GM21576 (cell line): ENCODE measurements around the gene UGGT2.
"Not testable (repeated sequence)": the region's sequence is repeated elsewhere in the genome, so short reads cannot be mapped to it uniquely, and the experiment has no call there.

ENCODE experiments used
- ATAC-seq: cut with Tn5 transposase; IDR thresholded peaks from one replicate; pipeline ENCODE4 v1.9.1; 2021; ENCODE audit warnings: mild to moderate bottlenecking, moderate library complexity; ENCODE audit not compliant: unreplicated experiment

The UGGT2 gene

DNA sequence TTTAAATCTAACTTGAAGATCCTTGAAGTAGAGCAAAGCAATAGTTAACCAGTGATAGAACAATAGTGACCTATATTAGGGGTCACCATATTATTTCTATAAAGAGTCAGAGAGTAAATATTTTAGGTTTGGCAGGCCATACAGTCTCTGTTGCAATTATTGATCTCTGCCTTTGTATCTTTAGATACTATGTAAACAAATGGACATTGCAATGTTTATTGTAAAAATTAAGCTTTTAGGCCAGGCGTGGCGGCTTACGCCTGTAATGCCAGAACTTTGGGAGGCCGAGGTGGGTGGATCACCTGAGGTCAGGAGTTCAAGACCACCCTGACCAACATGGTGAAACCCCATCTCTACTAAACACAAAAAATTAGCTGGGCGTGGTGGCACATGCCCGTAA, 80.5 kb downstream of the UGGT2 start:
- not testable (repeated sequence) for ATAC-seq

DNA sequence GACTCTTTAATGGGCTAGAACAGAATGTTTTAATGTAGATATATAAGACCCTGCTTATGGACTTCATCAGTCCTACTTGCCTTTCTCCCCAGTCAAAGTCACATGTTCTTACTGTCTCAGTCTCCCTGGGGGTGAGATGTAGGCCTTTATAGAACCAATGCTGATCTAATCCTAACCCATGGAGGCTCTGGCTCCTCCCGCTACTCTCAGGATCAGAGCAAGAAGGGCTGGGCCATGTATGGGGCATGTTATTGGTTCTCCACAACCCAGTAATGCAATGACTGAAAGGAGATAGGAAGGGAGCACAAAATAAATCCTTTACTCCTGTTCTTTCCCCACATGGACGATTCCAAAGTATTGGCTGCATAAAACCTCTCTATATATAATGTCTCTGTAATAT, 82.3 kb downstream of the UGGT2 start:
- ATAC-seq = no peak

DNA sequence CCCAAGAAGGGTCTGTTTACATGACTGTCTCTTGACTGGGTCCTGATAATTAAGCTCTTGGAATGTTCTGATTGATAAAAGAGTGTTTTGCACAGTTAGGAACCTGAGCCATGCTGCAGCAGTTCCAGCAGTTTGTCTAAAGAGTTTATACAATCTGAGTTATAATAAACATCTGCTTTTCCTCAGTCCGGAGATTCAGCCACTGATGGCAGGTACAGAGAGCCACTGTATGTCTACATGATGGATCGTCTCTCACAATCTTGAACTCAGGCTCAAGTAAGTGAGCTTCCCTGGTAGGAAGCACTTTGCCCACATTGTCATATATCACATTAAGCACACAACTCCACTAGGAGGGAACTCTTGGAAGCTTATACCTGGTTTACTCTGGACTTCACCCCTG, 84.3 kb downstream of the UGGT2 start:
- no peak for ATAC-seq

DNA sequence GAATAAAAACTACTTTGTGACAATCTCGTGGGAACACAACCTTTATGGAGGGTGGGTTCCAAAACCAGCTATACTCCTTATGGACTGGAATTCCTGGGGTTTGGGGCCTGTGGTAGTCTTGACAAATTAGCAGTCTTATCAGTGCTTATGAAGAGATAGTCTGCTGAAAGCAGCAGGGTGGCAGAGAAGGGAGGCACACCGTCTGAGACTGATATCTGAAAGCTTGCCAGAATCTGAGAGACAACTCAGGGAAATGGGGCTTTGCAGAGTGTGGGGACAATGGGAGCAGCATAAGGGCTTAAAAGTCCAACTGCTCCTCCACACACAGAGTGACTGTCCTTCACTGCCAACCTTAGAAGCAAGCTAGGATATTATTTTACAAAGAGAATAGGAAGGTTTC, 95.9 kb downstream of the UGGT2 start:
- ATAC-seq = no peak

DNA sequence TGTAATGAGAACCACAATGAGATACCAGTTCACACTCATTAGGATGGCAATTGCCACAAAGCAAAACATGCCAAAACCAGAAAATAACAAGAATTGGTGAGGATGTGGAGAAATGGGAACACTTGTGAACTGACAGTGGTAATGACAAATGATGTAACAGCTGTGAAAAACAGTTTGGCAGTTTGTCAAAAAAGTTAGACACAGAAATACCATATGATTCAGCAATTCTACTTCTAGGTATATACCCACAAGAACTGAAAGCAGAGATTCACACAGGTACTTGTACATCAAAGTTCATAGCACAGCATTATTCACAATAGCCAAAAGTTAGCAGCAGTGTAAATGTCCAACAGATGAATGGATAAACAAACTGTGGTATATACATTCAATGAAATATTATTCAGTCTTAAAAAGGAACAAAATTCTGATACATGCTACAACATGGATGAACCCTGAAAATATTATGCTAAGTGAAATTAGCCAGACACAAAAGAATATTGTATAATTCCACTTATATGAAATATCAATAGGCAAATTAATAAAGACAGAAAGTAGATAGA, 96.5 kb downstream of the UGGT2 start:
- no peak for ATAC-seq

DNA sequence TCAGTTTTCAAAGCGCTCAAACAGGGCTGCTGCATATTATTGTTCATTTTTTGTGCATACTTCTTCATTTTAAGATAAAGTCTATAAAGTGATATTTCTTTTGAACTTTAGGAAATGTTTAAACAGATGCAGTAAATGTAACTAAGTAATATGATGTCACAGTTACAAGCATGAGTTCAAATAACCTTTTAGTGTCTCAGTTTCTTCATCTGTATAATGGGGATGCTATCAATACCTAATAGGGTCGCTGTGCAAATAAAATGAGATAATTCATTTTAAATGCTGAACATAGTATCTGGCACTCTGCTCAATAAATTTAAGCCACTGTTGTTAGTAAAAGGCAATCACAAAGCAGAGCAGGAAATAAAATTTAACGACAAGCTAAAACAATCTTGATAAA, 97.5 kb downstream of the UGGT2 start:
- ATAC-seq = no peak

DNA sequence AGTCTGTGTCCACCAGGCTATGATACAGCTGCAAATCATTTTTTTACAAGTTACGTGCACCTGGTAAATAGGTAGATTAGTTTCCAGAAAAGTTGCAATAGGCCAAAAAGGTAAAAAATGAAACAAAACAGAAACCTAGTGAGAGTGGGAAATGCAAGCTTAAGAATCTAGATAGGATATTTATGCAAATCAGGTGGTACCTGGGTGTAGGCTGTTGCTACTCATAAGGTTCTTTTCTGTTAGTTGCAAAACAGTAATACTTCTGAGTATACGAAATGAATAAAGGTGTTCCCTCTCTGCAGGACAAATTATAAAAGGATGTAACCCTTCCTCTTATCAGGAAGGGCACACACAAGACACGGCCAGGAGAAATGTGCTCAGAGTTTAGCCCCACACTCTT, 97.9 kb downstream of the UGGT2 start:
- ATAC-seq = peak; percentile 83

DNA sequence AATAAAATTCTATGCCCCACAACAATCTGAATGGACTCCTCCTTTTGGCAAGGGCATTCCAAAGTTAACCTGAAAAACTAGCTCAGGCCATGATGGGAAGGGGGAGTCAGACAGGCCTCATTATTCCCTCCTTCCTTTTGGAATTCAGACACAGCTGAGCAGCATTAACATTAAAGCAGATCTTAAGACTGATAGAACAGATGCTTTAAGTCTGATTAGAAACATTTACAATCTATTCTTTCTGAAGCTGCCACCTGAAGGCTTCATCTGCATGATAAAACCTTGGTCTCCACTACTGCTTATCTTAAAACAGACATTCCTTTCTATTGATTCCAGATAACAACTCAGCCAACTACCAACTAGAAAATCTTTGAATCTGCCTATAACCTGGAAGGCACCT, 98.9 kb downstream of the UGGT2 start:
- ATAC-seq = no peak

DNA sequence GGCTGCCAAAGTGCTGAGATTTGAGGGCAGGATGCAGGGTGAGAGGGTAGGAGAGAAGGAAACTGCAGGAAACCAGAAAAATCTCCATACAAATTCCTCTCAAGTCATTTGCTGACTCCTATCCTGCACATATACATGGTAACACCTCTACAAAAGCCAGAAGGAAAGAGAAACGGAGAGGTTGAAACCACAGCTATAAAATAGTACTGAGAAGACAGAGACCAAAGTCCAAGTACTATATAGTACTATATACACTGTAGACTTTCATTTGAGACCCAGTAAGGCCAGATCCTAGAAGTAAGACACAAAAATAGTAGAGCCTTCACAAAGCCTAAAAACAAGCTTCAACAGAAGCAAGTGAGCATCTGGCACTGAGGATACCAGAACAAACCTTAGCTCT, 103.1 kb downstream of the UGGT2 start:
- no peak for ATAC-seq

DNA sequence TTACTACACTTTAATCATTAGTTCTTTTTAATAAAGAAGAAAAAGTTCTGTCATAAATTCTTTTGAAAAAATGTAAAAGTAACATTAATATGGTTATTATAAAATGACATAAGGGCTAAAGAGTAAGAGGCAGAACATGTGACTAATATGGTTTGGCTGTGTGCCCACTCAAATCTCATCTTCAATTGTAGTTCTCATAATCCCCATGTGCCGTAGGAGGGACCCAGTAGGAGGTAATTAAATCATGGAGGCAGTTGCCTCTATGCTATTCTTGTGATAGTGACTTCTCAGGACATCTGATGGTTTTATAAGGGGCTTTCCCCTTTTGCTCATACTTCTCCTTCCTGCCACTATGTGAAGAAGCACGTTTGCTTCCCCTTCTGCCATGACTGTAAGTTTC, 104.5 kb downstream of the UGGT2 start:
- no peak for ATAC-seq

DNA sequence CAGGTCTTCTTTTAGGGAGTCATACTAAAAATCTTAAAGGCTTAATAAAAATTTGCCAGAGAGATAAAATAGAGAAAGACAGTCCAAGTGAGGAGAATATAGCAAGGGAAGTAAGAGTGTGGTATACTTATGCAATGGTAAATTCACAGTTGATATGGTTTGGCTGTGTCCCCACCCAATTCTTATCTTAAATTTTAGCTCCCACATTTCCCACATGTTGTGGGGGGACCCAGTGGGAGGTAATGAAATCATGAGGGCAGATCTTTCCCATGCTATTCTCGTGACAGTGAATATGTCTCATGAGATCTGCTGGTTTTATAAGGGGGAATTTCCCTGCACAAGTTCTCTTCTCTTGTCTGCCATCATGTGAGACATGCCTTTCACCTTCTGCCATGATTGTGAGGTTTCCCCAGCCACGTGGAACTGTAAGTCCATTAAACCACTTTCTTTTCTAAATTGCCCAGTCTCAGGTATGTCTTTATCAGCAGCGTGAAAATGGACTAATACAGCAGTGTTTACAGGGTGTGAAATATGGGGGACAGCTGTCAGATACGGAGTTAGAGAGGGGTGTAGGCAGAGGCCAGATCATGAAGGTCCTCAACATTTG, 115.4 kb downstream of the UGGT2 start:
- ATAC-seq = no peak

DNA sequence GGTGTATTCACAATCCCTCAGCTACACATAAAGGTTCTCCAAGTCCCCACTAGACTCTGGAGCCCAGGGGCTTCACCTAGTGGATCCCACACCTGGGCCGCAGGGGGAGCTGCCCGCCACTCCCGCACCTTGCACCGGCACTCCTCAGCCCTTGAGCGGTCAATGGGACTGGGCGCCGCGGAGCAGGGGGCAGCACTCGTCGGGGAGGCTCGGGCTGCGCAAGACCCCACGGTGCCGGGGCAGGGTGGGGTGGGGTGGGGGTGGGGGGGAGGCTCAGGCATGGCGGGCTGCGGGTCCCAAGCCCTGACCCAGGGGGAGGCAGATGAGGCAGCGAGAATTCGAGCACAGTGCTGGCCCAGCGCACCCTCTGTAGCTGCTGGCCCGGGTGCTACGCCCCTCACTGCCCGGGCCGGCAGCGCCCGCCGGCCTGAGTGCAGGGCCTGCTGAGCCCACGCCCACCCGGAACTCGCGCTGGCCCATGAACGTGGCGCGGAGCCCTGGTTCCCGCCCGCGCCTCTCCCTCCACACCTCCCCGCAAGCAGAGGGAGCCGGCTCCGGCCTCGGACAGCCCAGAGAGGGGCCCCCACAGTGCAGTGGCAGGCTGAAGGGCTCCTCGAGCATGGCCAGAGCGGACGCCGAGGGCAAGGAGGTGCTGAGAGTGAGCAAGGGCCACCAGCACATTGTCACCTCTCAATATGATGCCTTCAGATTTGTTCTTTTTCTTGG, 121.7 kb downstream of the UGGT2 start:
- no peak for ATAC-seq

DNA sequence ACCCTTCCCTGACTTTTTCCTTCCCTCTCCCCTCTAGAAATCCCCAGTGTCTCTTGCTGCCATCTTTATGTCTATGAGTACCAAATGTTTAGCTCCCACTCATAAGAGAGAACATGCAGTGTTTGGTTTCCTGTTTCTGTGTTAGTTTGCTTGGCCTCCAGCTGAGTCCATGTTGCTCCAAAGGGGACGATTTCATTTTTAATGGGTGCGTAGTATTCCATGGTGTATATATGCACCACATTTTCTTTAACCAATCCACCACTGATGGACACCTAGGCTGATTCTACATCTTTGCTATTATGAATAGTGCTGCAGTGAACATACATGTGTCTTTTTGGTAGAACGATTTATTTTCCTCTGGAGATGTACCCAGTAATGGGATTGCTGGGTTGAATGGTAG, 123.8 kb downstream of the UGGT2 start:
- no peak for ATAC-seq

DNA sequence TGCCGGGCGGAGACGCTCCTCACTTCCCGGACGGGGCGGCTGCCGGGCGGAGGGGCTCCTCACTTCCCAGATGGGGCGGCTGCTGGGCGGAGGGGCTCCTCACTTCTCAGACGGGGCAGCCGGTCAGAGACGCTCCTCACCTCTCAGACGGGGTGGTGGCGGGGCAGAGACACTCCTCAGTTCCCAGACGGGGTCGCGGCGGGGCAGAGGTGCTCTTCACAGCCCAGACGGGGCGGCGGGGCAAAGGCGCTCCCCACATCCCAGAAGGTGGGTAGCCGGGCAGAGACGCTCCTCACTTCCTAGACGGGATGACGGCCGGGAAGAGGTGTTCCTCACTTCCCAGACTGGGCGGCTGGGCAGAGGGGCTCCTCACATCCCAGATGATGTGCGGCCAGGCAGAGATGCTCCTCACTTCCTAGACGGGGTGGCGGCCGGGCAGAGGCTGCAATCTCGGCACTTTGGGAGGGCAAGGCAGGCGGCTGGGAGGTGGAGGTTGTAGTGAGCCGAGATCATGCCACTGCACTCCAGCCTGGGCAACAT, 124.8 kb downstream of the UGGT2 start:
- ATAC-seq = not testable (repeated sequence)

DNA sequence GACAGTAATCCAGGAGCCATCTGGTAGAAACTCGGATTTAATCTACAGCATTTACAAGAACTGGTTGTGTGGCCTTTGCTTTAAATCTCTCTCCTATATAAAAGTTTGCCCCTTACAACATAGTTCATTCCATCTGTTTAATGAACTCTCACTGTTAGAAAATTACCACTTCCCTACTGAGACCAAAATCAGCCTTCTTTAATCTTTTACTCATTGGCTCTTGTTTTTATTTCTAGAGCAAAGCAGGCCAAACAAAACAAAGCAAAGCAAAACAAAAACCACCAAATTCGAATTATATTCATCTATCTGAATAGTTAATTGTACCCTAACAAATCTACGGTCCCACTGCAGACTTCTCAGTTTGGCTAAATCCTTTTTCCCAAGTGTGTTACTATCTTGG, 127.0 kb downstream of the UGGT2 start:
- ATAC-seq = no peak

DNA sequence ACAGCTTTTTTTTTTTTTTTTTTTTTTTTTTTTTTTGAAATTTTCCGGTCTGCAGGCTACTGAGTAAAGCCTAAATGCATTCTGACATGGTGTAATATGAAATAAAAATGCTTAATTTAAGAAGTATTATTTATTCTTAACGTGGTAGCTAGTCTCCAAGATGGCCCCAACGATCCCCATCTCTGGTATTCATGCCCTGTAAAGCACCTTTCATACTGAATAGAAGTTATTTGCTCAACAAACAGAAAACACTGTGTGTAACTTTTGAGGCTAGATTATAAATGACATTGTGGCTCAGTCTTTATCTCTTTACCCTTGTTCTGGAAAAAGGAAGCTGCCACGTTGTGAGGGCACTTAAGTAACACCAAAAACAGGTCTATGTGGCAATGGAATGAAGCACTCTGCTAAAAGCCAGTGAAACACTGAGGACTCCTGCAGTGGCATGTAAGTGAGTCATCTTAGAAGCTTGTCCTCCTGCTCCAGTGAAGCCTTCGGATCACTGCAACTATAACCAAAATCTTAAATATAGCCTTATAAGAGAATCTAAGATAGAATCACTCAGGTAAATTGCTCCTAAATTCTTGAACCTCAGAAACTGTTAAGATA, 128.7 kb downstream of the UGGT2 start:
- no peak for ATAC-seq

DNA sequence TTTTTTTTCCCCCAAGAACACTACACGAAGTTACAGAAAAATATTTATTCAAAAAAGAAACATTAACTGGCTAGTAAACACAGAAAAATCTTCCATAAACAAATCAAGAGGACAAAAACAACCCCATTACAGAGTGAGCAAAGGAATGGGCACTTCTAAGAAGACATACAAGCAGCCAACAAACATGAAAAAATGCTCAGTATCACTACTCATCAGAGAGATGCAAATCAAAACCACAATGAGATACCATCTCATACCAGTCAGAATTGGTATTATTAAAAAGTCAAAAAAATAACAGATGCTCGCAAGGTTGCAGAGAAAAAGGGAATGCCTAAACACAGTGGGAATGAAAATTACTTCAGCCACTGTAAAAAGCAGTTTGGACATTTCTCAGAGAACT, 131.7 kb downstream of the UGGT2 start:
- ATAC-seq = no peak

DNA sequence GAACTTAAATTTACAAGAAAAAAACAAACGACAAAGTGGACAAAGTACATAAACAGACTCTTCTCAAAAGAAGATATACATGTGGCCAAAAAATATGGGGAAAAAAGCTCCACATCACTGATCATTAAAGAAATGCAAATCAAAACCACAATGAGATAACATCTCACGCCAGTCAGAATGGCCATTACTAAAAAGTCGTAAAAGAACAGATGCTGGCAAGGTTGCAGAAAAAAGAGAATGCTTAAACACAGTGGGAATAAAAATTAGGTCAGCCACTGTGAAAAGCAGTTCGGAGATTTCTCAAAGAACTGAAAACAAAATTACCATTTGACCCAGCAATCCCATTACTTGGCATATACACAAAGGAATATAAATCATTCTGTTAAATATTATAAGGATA, 132.7 kb downstream of the UGGT2 start:
- ATAC-seq = no peak

DNA sequence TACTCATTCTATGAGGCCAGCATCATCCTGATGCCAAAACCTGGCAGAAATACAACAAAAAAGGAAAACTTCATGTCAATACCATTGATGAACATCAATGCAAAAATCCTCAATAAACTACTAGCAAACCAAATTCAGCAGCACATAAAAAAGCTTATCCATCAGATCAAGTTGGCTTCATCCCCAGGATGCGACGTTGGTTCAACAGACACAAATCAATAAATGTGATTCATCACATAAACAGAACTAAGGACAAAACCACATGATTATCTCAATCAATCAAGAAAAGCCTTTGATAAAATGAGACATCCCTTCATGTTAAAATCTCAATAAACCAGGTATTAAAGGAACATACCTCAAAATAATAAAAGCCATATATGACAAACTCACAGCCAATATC, 134.3 kb downstream of the UGGT2 start:
- no peak for ATAC-seq

DNA sequence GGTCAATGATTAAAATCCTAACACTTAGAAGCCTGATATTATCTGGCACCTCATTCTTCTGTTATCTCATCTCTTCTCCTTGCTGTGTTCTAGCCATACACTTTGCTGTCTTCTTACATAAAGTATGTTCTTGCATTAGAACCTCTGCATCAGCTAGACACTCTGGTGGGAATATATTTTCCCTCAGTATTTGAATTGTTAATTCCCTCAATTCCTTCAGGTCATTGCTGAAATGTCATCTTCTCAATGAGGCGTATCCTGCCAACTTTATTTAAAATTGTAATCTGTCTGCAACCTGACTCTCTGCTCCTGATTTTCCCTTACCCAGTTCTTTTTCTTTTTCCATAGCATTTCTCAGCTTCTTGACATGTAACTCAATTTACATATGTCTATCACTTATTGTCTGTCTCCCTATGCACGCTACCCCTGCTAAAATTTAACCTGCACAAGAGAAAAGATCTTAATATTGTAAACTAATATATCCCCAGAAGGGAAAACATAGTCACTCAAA, 138.2 kb downstream of the UGGT2 start:
- ATAC-seq = no peak

DNA sequence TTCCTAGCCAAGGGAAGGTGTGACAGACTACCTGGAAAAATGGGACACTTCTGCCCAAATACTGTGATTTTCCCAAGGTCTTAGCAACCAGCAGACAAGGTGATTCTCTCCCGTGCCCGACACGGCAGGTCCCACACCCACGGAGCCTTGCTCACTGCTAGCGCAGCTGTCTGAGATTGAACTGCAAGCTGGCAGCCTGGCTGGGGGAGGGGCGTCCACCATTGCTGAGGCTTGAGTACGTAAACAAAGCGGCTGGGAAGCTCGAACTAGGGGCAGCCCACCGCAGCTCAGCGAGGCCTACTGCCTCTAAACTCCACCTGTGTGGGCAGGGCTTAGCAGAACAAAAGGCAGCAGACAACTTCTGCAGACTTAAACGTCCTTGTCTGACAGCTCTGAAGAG, 146.2 kb downstream of the UGGT2 start:
- ATAC-seq = no peak

DNA sequence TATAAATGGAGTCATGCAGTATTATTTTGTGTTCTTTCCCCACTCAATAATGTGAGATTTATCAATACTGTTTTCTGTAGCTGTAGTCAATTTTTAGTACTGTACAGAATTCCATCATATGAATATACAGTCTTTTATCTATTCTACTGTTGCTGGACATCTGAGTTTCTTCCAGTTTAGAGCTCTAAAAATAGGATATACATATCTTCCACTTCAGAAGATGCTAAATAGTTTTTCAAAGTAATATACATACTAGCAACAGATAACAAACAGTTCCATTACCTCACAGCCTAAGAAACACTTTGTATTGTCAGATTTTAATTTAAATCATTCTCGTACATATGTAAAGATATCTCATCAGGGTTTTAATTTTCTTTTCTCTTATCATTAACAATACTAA, 149.6 kb downstream of the UGGT2 start:
- ATAC-seq = no peak
